Non-pigmented ciliary epithelial cell (primary cell): Measurements from ENCODE around the gene VGF.
"Not testable (repeated sequence)": the region's sequence is repeated elsewhere in the genome, so short reads cannot be mapped to it uniquely, and the experiment has no call there.

ENCODE experiments used
- DNase-seq: peaks from one replicate; pipeline ENCODE4 v3.0.0-alpha.2; 2010; ENCODE audit warnings: low read depth

The VGF gene

GRCh38 chr7:101115215-101115614, 50.2 kb downstream of the VGF start:
- DNase-seq: no peak

- no peak for DNase-seq
Observed at GRCh38 chr7:101114492-101114891, 50.9 kb downstream of the VGF start.

GRCh38 chr7:101113836-101114235, 51.5 kb downstream of the VGF start:
- no peak for DNase-seq

GRCh38 chr7:101113140-101113539, 52.2 kb downstream of the VGF start:
- DNase-seq: not testable (repeated sequence)
